Activated CD8-positive, alpha-beta T cell treated with anti-CD3 and anti-CD28 coated beads for 36 hours (primary cell): ENCODE results near the gene MIF4GD. TPM values are rescaled to one million over a fixed set of nuclear protein-coding genes. Genes with fewer than 3 reads are reported as not detected.

Source experiments
- ATAC-seq: fragments of 200-7000 bp; cut with Tn5 transposase; one replicate; pipeline ENCODE4 v1.10.0; 2021; ENCODE audit warnings: mild to moderate bottlenecking, moderate library complexity
- CTCF ChIA-PET: fragments of 350-600 bp; sonication (Branson Sonifier 250); formaldehyde crosslinking; loops from one replicate; lab custom pipeline; 2021; ENCODE audit warnings: antibody characterized with exemption; lab: Charles Lee
- POLR2A ChIA-PET: fragments of 350-600 bp; sonication (Branson Sonifier 250); formaldehyde crosslinking; loops from one replicate; lab custom pipeline; 2021; ENCODE audit warnings: antibody characterized with exemption; lab: Charles Lee
- DNase-seq: peaks from one replicate; pipeline ENCODE4 v3.0.0-alpha.2; 2020
- H3K27ac Mint-ChIP-seq: one replicate; pipeline ENCODE4 v1.8.0; 2021; ENCODE audit warnings: mild to moderate bottlenecking, mixed read lengths
- H3K27me3 Mint-ChIP-seq: one replicate; pipeline ENCODE4 v1.8.0; 2021; ENCODE audit warnings: mixed read lengths
- H3K36me3 Mint-ChIP-seq: one replicate; pipeline ENCODE4 v1.8.0; 2021; ENCODE audit warnings: low read depth, mixed read lengths
- H3K4me1 Mint-ChIP-seq: one replicate; pipeline ENCODE4 v1.8.0; 2021; ENCODE audit warnings: low read depth, mixed read lengths
- H3K4me3 Mint-ChIP-seq: one replicate; pipeline ENCODE4 v1.8.0; 2021; ENCODE audit warnings: mild to moderate bottlenecking, moderate library complexity, mixed read lengths
- H3K9me3 Mint-ChIP-seq: one replicate; pipeline ENCODE4 v1.8.0; 2021; ENCODE audit warnings: mixed read lengths
- intact Hi-C: fragments of 100-400 bp; cut with micrococcal nuclease; formaldehyde crosslinking; loops from one replicate; pipeline ENCODE4 v1.10.0; 2022
- total RNA-seq, 2 experiments: library from RNA; stranded (reverse); gene quantifications; one replicate each; pipeline ENCODE4 v1.2.3, GENCODE V29; 2021
- TF ChIP-seq, protein P1 (sequence below): fragments of 200-600 bp; IDR thresholded peaks from one replicate; pipeline ENCODE4 v1.8.0; 2022; ENCODE audit warnings: antibody characterized with exemption, mild to moderate bottlenecking

MIF4GD gene
- total RNA-seq, 2 experiments from 2014 or later: 42.4 to 43.8 TPM

DNA sequence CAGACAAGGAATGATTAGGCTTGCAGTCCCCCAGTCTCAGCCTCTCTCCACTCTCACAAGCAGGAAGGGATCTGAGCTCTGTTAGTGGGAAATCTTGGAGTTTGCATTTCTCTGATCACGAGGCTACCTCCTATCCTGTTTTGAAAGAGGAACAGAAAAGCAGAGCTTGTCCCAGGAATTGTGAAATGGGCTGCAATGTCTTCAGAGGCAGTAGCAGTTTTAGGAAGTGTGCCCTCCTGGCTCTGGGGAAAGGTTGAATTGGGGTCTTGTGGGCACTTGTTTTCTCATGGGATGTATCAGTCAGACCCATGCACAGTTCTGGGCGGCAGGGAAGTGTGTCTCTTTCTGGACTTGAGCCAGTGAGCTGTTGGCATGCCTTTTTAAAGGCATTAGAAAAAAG lies 42.7 kb downstream of the MIF4GD start:
- peaks cover 32% of the 10 kb centered on the region for H3K36me3 Mint-ChIP-seq
- intact Hi-C loops: no loop called here
- no peaks in the 10 kb centered on the region for H3K9me3 Mint-ChIP-seq
- TF ChIP-seq, protein P1, sequence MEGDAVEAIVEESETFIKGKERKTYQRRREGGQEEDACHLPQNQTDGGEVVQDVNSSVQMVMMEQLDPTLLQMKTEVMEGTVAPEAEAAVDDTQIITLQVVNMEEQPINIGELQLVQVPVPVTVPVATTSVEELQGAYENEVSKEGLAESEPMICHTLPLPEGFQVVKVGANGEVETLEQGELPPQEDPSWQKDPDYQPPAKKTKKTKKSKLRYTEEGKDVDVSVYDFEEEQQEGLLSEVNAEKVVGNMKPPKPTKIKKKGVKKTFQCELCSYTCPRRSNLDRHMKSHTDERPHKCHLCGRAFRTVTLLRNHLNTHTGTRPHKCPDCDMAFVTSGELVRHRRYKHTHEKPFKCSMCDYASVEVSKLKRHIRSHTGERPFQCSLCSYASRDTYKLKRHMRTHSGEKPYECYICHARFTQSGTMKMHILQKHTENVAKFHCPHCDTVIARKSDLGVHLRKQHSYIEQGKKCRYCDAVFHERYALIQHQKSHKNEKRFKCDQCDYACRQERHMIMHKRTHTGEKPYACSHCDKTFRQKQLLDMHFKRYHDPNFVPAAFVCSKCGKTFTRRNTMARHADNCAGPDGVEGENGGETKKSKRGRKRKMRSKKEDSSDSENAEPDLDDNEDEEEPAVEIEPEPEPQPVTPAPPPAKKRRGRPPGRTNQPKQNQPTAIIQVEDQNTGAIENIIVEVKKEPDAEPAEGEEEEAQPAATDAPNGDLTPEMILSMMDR: no peak
- H3K27me3 Mint-ChIP-seq: no peaks in the 10 kb centered on the region
- ATAC-seq (no peak), DNase-seq (no peak)
- no peaks in the 10 kb centered on the region for H3K4me1 Mint-ChIP-seq
- POLR2A ChIA-PET: interaction anchor here (0.9 to 1.6 kb wide), 6 partner anchors 9 to 43 kb away, joined by 3 to 9 read pairs (median 5); partner anchors contain the start of gene MIF4GD
- H3K27ac Mint-ChIP-seq: no peak overlapping the region
- no peak overlapping the region for H3K4me3 Mint-ChIP-seq
- CTCF ChIA-PET: interaction anchor here (1.1 to 4.8 kb wide), 5 partner anchors 12 to 184 kb away, joined by 3 to 54 read pairs (median 5); no protein-coding TSS in a partner anchor

DNA sequence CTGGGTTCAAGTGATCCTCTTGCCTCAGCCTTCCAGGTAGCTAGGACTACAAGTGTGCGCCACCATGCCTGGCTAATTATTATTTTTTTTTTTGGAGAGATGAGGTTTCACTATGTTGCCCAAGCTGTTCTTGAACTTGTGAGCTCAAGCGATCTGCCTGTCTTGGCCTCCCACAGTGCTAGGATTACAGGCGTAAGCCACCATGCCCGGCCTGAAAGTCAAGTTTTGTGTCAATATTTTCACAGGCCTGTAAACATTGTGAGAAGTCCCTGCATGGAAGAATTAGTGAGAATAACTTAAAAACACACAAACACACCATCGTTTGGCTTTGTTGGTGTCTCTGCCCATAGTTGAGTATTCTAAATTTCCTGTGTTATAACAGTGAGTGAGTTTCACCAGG lies 43.3 kb downstream of the MIF4GD start:
- DNase-seq (no peak), ATAC-seq (no peak)
- ChIA-PET CTCF (interaction anchor here (1.2 to 4.8 kb wide), 3 partner anchors 13 to 185 kb away, joined by 3 to 54 read pairs (median 6); no protein-coding TSS in a partner anchor), POLR2A (interaction anchor here (1.2 to 1.6 kb wide), 4 partner anchors 9 to 33 kb away, joined by 3 to 9 read pairs (median 6); no protein-coding TSS in a partner anchor)
- Mint-ChIP-seq H3K4me1 (no peaks in the 10 kb centered on the region), H3K27me3 (no peaks in the 10 kb centered on the region), H3K9me3 (no peaks in the 10 kb centered on the region), H3K36me3 (peaks cover 32% of the 10 kb centered on the region), H3K27ac (no peak overlapping the region), H3K4me3 (no peak overlapping the region)
- TF ChIP-seq, protein P1: no peak
- intact Hi-C loops: no loop called here

DNA sequence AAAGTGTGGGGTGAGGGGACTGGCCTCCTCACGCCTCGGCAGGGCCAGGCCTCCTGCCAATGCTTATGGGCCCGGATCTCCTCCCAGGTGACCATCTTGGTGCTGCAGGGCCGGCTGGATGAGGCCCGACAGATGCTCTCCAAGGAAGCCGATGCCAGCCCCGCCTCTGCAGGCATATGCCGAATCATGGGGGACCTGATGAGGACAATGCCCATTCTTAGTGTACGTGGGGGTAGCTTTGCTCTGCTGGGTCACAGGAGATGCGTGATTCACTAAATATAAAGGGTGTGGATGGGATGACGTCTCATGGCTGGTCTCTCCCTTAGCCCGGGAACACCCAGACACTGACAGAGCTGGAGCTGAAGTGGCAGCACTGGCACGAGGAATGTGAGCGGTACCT lies 46.0 kb downstream of the MIF4GD start:
- no peak for ATAC-seq
- CTCF ChIA-PET: interaction anchor here (1.2 to 1.6 kb wide), 2 partner anchors 13 to 19 kb away, joined by 3 to 7 read pairs; partner anchors contain the start of gene NUP85
- no peaks in the 10 kb centered on the region for H3K4me1 Mint-ChIP-seq
- TF ChIP-seq, protein P1: no peak
- POLR2A ChIA-PET: interaction anchor here (1.2 to 1.3 kb wide), 2 partner anchors 18 to 36 kb away, joined by 3 to 4 read pairs; no protein-coding TSS in a partner anchor
- H3K9me3 Mint-ChIP-seq: no peaks in the 10 kb centered on the region
- intact Hi-C loops: no loop called here
- peaks cover 33% of the 10 kb centered on the region for H3K36me3 Mint-ChIP-seq
- H3K27ac Mint-ChIP-seq: no peak overlapping the region
- no peaks in the 10 kb centered on the region for H3K27me3 Mint-ChIP-seq
- no peak overlapping the region for H3K4me3 Mint-ChIP-seq
- DNase-seq: no peak

DNA sequence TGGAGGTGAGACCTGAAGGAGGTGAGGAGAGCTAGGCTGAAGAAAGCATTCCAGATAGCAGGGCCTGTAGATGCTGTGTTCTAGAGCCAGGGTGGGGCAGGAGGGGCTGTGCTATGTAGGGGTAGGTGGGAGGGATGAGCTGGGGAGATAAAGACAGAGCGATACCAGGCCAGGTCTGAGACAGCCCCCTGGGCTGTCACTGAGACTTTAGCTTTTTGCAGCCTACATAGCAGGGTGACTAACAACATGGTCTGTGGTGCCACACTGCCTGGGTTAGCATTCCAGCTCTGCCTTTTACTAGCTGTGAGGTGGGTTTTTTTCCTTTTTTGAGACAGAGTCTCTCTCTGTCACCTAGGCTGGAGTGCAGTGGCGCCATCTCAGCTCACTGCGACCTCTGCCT lies 51.2 kb downstream of the MIF4GD start:
- no peak for ATAC-seq
- H3K4me1 Mint-ChIP-seq: peaks cover 2% of the 10 kb centered on the region
- no peaks in the 10 kb centered on the region for H3K9me3 Mint-ChIP-seq
- ChIA-PET CTCF (interaction anchor here (0.7 to 2.9 kb wide), 3 partner anchors 10 to 20 kb away, joined by 3 to 17 read pairs (median 6); no protein-coding TSS in a partner anchor), POLR2A (interaction anchor here (1.0 to 1.3 kb wide), 5 partner anchors 15 to 45 kb away, joined by 3 to 6 read pairs (median 3); no protein-coding TSS in a partner anchor)
- H3K36me3 Mint-ChIP-seq: peaks cover 42% of the 10 kb centered on the region
- H3K27me3 Mint-ChIP-seq: no peaks in the 10 kb centered on the region
- H3K4me3 Mint-ChIP-seq: no peak overlapping the region
- TF ChIP-seq, protein P1: no peak
- intact Hi-C loops: no loop called here
- no peak for DNase-seq
- H3K27ac Mint-ChIP-seq: no peak overlapping the region

DNA sequence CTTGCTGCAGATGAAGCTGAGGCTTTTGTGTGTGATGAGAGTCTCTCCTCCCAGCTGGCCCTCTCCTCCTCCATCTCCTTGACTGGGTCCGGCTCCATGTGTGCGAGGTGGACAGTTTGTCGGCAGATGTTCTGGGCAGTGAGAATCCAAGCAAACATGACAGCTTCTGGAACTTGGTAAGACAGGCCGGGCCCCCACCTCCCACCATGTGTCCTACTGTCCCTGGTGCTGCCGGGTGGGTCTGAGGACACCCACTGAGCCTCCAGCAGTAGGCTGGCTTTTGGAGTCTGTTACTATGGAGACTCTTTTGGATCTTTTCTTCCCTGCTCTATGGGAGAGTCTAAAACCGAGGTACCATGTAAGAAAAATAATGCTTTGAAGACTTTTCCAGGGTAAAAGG lies 52.9 kb downstream of the MIF4GD start:
- Mint-ChIP-seq H3K4me3 (no peak overlapping the region), H3K36me3 (peaks cover 47% of the 10 kb centered on the region), H3K27ac (no peak overlapping the region), H3K4me1 (peaks cover 2% of the 10 kb centered on the region), H3K9me3 (no peaks in the 10 kb centered on the region), H3K27me3 (no peaks in the 10 kb centered on the region)
- POLR2A ChIA-PET: interaction anchor here (1.1 to 1.8 kb wide), 3 partner anchors 10 to 42 kb away, joined by 3 to 6 read pairs (median 3); partner anchors contain the start of gene NUP85
- CTCF ChIA-PET: interaction anchor here (0.8 to 1.2 kb wide), 3 partner anchors 17 to 256 kb away, joined by 3 read pairs; partner anchors contain the start of gene MIF4GD
- TF ChIP-seq, protein P1: no peak
- DNase-seq (no peak), ATAC-seq (no peak)
- intact Hi-C loops: no loop called here
